Left renal pelvis (tissue), 4 donors: ENCODE results near the gene POLE3. TPM values are rescaled to one million over a fixed set of nuclear protein-coding genes. Genes with fewer than 3 reads are reported as not detected.
"Not testable (repeated sequence)": the region's sequence is repeated elsewhere in the genome, so short reads cannot be mapped to it uniquely, and the experiment has no call there.

ENCODE experiments used
- DNase-seq, 4 donors: peaks; one replicate each; pipeline ENCODE4 v3.0.0-alpha.2; 2013; ENCODE audit warnings: low read depth in 4 of 4, low spot score in 3 of 4
- polyA plus RNA-seq, 4 donors: library from polyadenylated mRNA; unstranded; fragments of 120-200 nt; gene quantifications; one replicate each; pipeline ENCODE4 v1.2.1, GENCODE V29; 2013; ENCODE audit not compliant: insufficient read length in 4 of 4

The POLE3 gene
- polyA plus RNA-seq, 4 donors, result 34.6 to 69.9 (median 62.5) TPM

DNA sequence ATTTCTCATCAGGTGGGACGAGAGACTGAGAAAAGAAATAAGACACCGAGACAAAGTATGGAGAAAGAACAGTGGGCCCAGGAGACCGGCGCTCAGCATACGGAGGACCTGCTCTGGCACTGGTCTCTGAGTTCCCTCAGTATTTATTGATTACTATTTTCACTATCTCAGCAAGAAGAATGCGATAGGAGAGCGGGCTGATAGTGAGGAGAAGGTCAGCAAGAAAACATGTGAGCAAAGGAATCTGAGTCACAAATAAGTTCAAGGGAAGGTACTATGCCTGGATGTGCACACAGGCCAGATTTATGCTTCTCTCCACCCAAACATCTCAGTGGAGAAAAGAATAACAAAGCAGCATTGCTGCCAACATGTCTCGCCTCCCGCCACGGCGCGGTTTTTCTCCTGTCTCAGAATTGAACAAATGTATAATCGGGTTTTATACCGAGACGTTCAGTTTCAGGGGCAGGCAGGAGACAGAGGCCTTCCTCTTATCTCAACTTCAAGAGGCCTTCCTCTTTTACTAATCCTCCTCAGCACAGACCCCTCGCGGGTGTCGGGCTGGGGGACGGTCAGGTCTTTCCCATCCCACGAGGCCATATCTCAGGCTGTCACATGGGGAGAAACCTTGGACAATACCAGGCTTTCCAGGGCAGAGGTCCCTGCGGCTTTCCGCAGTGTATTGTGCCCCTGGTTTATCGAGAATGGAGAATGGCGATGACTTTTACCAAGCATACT, 31.2 kb downstream of the POLE3 start:
- DNase-seq, result not testable (repeated sequence)

DNA sequence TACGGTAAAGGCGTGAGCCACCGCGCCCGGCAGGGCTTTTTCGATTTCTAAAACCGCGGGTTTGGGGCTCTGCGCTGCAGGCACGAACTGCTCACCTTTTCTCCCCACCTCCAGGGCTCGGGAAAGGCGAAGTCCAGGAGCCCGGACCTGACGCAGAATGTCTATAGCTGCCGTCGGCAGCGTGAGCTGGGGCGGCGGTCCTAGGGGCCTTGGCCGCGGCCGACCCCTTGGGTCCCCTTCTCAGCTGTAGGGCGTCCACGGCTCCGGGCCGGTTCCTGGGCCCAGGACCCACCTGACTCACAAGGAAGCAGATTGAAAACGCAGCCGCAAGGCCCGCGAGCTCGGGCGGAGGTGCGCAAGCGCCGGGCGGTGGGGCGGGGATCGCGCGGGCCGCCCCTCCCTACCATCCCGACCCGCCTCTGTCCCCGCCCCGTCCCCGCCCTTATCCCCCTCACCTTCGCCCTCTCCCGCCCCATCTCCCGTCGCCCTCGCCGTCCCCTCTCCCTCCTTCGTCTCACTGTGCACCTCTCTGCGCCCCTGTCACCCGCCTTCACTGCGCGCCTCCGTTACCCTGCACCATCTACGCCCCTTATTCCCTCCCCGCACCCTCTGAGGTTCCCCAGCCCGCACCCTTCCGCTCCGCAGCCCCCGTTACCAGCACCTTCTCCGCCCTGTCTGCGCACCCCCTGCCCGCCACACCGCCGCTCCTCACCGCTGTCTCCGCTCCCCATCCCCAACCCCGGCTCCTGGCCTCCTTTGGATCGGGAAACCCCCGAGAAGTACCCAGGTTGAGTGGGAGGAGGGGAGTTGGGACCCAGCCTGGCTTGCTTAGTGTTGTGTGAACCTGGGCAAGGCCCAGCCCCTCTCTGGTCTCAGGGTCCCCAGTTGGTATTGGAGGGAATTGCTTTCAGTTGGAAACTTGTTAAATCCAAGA, 33.6 kb downstream of the POLE3 start, which contains the start of gene HDHD3:
TSS of gene HDHD3 (minus strand) at position 353 of the 934 bp plus-strand sequence. CDS start 2,632 bp downstream, outside the sequence.
- DNase-seq, result peak in 1 of 4 donors; percentile 72

DNA sequence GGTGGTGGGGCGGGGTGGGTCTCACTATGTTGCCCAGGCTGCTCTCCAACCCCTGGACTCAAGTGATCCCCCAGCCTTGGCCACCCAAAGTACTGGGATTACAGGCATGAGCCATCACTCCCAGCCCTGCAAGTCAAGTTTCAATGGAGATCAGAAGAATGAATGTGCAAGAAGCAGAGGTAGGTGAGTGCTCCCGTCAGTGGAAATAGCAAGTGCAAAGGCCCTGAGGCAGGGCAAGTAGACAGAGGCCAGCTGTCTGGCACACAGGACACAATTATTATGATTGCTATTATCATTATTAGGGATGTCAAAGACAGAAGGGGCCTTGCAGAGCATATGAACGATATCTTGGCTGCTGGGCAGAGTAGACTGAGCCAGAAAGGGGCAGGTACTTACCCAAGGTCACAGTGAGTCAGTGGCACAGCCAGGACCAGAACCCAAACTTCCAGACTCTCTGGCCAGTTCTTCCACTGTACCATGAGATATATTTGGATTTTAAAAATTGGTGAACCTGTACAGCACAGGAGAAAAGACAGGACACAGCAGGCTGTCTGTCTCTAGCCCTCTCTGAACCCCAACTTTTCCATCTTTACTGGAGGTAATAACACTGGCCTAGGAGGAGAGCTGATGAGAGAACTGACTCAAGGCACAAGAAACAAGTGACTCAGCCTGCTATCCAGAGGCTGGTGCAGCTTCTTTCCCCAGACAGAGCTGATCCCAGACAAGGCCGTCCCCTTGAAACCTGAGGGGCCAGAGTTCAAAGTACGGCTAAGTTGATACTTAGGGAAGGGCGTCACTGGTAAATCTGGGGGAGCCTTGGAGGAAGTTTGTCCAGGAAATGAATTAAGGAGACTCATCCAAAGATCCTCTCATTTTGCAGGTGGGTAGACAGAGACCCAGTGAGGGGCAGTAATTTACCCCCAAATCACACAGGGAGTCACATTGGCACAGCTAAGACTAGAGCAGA, 35.1 kb downstream of the POLE3 start:
- no peak for DNase-seq

DNA sequence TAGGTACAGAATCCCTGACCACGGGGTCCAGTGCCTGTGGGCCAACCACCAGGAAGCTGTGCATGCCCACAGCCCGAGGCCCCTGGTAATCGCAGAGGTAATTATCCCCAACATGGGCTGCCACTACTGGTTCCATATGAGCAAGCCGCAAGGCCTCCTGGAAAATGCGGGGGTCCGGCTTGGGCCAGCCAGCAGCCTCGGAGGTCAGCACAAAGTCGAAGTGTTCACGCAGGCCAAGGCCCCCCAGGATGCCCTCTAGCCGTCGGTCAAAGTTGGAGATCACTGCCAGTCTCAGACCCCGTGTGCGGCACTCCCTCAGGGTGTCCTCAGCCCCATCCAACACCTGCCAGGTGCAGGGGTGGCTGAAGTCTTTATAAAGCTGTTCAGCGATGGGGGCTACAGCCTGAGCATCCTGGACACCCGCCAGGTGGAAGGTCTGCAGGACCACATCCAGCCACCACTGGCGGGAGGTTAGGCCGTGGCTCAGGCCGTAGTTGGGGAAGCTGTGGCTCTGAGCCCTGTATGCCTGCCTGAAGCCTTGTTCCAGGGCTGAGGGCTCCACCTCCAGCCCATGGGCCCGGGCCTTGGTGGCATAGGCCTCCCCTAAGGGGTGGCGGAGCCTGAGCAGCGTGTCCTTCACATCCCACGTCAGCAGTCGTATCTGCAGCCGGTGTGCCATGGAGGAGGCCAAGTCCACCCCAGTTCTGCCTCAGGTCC, 36.6 kb downstream of the POLE3 start:
- no peak for DNase-seq

DNA sequence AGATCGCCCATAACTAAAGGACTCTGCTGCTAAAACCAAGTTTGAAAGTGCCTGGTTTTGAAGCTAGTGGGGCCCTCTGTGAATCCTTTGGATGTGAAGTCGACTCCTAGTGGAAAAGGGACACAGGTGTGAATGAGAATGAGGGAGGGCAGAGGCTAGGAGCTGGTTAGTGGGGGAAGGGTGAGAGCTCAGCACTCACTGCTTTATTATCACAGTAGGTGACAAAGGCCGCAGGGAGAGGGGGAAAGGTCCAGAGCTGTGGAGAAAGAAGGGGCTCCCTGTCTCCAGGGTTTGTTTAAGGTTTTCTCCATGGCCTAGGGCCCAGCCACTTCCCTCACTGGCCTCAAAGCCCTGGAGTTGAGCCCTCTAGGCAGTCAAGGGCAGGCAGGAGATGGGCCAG, 37.2 kb downstream of the POLE3 start:
- no peak for DNase-seq

DNA sequence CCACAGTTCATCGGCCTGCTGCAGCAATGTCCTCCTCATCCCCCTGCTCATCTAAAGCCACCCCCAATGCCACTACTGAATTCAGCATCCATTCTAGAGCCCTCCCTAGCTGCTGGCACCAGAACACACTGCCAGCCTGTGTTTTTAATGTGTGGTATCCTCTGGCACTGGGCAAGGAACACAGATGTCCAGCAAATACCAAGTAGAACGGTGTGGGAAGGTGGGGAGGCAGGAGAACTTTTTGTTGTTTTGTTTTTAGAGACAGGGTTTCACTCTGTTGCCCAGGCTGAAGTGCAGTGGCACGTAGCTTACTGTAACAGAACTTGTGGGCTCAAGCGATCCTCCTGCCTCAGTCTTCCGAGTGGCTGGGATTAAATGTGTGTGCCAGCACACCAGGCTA, 38.4 kb downstream of the POLE3 start:
- DNase-seq, result no peak

DNA sequence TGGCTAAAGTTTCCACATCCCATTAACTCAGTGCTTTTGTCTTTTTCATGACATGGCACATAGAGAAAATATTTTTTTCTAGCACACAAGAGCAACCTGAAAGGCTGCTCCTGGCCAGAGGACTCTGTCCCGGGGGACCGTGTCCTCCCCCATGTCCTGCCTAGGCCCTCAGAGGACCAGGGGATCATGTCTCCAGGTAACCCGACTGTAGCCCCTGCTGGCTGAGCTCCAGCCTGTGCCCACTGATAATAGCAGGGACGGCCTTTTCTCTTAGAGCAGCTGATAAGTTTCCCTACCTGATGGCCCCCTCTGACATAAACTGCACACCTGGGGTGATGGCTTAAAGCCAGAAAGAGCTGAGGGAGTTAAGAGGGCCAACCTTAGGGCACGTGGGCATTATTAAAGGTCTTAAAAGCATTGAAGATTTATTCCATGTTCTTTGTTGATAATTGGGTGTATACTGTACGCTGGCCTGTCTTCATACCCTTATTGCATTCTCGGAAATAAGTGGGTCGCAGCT, 39.6 kb downstream of the POLE3 start:
- DNase-seq, result no peak

DNA sequence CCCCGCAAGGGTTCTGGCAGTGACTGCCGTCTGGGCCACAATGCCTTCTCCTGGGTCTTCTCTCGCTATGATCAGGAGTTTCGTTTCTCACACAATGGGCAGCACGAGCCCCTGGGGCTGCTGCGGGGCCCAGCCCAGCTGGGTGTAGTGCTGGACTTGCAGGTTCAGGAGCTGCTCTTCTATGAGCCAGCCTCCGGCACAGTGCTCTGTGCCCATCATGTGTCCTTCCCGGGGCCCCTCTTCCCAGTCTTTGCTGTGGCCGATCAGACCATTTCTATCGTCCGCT, 40.7 kb downstream of the POLE3 start:
- DNase-seq, result no peak

DNA sequence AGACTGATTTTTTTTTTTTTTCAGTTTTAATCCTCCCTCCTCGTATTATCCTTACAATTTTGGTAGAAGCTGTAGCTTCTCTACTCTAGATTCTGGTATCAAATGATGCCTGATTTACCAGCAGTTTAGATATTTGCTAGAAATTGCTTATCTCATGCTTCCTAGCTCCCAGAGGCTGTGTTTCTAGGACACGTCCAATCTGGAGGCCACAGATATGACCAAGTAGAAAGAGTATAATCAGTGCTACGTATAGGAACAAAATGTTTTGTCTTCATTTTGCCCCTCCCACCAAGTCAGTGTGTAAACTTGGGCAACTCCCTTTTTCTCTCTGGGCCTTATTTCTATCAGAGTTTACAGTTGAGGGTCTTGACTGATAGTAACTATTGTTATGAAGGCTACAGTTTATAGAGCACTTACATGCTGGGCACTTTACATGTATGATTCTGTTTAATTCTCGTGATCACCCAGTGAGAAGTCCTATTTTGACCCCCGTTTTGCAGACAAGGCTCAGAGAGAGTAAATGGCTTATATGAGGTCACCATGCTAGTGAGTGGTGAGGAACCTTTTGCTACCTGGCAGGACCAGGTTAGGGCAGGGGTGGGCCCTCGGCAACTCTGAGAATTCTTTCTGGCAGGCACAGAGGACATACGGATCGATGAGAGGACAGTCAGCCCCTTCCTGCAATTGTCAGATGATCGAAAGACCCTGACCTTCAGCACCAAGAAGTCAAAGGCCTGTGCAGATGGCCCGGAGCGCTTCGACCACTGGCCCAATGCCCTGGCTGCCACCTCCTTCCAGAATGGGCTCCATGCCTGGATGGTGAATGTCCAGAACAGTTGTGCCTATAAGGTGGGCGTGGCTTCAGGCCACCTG, 41.3 kb downstream of the POLE3 start:
- DNase-seq, result no peak

DNA sequence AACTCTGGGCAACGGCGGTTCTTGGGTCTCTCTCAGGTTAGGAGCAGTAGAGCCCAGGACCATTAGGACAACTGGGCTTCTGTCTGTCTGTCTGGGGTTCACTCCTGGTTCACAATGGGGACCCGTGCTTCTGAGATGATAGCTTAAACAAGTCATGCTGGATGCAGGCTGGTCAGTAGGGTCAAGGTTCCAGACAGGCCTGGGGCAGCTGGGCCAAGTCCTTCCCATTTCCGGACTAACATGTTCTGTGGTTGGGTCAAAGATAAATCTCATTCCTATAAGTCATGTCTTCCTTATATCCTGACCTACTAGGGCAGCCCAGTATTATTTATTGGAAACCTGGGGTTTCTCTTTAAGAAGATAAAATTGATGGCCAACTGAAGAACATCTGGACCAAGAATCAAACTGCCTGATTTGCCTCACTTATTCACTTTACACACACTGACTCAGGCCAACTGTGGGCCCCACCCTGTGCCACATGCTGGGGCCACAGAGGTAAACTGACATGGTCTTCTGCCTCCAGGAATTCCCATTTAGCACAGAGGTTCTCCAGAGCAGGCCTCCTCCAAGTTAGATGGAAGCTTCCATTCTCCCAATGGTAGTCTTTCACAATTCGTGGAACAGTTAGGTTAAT, 42.0 kb downstream of the POLE3 start:
- DNase-seq, result no peak

DNA sequence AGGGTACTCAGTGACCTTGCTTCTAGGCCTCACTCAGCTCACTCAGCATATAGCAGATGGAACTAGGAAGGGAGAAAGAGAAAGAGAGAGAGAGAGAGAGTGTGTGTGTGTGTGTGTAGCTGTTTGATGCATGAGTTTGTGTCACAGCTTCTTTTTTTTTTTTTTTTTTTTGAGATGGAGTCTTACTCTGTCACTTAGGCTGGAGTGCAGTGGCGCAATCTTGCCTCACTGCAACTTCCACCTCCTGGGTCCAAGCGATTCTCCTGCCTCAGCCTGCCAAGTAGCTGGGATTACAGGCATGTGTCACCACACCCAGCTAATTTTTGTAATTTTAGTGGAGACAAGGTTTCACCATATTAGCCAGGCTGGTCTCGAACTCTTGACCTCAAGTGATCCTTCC, 44.8 kb downstream of the POLE3 start:
- not testable (repeated sequence) for DNase-seq

DNA sequence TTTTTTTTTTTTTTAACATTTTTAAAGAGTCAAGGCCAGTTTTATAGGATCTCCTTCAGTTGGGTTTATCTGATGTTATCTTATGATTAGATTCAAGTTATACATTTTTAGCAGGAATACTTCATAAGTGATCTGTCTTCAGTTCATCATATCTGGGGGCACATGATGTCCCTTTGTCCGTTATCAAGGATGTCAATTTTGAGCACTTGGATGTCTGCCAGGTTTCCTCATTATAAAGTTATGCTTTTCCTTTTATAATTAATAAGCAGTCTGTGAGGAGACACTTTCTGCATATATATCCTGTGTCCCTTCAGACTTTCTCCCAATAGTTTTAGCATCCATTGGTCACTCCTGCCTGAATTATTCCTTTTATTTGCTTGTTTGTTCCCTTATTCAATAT, 45.5 kb downstream of the POLE3 start:
- DNase-seq, result no peak

DNA sequence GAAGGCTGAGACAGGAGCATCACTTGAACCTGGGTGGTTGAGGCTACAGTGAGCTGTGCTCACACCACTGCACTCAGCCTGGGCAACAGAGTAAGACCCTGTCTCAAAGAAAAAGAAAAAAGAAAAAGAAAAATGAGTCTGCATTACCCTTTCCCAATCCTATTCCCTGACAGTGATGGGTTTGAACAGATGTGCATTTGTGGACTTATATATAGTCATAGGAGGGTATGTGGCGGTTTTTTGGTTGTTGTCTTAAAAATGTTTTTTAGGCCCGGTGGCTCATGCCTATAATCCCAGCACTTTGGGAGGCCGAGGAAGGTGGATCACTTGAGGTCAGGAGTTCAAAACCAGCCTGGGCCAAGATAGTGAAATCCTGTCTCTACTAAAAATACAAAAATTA, 47.1 kb downstream of the POLE3 start:
- no peak for DNase-seq

DNA sequence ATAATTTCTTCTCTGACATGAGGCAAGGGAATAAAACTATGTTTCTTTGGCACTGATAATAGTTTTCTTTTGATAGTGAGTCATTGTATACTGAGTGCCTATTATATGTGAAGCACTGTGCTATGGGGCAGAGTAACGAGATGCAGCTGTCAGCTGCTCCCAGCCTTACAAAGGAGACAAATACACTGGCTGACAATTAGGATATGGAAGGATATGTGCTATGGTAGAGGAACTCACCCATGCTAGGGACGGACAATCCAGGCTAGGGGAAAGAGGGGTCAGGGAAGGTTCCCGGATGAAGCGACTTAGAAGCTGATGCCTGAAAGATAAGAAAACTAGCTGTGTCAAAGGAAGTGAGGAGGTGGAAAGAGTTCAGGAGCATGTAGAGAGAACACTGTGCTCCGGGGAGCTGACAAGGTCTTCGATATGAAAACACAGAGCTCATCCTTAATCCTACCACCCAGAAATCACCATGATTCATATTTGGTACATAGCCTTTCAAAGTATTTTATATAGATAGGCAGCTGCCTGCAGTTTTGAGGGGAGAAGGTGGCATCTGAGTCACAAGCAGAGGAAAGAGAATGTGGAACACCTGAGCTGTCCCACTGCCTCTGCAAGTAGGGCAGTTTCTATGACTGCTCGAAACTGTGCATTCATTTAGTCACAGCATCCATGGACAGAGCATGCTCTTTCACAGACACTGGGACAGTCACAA, 49.0 kb downstream of the POLE3 start:
- DNase-seq, result no peak

DNA sequence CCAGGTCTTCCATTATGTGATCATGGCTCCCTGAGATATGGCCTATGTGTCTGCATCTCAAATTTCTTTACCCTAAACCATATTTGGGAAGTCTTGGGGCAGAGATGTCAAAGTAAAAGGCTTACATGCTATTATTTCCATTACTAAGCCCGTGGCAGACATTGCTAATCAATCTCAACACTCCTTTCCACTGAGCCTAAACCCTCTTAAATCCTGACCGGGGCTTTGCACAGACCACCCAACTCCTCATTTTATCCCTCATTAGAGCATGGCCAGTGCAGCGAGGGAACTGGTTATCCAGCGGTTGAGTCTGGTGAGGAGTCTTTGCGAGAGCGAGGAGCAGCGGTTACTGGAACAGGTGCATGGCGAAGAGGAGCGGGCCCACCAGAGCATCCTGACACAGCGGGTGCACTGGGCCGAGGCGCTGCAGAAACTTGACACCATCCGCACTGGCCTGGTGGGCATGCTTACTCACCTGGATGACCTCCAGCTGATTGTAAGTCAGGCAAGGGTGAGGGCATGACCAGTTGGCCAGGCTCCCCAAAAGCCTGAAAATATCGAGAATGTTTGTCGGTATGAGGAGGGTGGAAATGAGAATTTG, 50.1 kb downstream of the POLE3 start:
- DNase-seq, result no peak

DNA sequence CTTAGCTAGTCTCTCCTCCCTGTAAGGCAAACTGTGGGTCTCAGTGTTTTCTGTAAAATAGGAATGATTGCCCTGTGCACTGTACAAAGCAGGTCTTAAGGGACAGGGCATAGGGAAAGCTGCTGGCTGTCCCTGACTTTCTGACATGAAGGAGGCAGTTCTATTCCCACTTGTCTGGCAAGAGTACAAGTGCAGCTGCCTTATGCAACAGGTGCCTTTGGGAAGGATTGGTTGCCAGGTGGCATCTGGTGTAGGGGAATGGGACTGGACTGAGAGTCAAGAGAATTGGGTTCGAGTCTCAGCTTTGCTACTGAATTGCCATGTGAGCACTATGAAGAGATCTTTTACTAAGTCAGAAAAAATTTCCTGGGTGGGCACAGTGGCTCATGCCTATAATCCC, 51.1 kb downstream of the POLE3 start:
- DNase-seq, result no peak
